Epithelial cell of esophagus (primary cell): ENCODE data around the gene TMEM225B.
A peak's percentile ranks its signal among the peaks of the same experiment; 100 is the strongest.
"Not testable (repeated sequence)": the region's sequence is repeated elsewhere in the genome, so short reads cannot be mapped to it uniquely, and the experiment has no call there.

Experiments used
- DNase-seq: peaks from one replicate; pipeline ENCODE4 v3.0.0; 2010; ENCODE audit warnings: low read depth
- H3K4me3 ChIP-seq: 2 replicates; pipeline ENCODE4 v1.5.1; 2011; ENCODE audit warnings: mild to moderate bottlenecking, low read length, control low read depth
- TF ChIP-seq, protein P1 (sequence below): IDR thresholded peaks from 2 replicates; pipeline ENCODE4 v1.5.1; 2011; ENCODE audit warnings: low read depth, mild to moderate bottlenecking, low read length, control low read depth, inconsistent platforms; ENCODE audit not compliant: insufficient read depth; ENCODE audit errors: missing control alignments

Gene TMEM225B, protein sequence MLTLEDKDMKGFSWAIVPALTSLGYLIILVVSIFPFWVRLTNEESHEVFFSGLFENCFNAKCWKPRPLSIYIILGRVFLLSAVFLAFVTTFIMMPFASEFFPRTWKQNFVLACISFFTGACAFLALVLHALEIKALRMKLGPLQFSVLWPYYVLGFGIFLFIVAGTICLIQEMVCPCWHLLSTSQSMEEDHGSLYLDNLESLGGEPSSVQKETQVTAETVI

DNA sequence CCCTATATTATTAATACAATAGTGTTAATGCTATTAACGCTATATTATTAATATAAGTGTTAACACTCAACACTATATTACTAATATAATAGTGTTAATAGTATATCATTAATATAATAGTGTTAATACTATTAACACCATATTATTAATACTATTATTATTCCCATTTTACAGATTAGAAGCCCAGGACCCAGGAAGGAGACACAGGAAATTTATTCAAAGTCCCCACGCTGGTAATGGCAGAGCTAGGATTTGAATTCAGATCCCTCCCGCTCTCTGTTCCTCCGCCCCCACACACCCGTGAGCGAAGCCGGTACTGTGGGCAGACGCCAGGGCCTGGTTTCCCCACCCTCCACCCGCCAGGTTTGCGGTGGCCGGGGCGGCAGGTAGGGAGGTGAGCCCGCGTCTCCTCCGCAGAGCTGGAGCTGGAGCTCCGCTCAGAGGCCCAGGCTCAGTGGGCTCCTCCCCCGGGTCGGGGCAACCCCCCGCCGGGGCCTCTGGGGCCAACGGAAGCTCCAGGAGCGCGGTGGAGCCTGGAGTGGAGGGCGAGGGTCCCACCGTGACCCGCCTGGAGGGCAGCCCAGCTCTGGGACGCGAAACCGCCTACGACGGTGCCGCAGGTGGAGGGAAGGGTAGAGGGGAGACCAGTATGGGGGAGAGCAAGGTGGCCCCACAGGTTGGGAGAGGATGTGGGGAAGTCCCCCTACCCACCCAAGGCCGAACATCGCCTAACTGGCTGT lies at the start of gene TMEM225B:
TMEM225B (plus strand) TSS at position 506 of the 740 bp plus-strand sequence. CDS start 6,122 bp downstream, outside the sequence.
- DNase-seq: no peak
- H3K4me3 ChIP-seq: no peak within 1 kb of the TSS
- TF ChIP-seq, protein P1, sequence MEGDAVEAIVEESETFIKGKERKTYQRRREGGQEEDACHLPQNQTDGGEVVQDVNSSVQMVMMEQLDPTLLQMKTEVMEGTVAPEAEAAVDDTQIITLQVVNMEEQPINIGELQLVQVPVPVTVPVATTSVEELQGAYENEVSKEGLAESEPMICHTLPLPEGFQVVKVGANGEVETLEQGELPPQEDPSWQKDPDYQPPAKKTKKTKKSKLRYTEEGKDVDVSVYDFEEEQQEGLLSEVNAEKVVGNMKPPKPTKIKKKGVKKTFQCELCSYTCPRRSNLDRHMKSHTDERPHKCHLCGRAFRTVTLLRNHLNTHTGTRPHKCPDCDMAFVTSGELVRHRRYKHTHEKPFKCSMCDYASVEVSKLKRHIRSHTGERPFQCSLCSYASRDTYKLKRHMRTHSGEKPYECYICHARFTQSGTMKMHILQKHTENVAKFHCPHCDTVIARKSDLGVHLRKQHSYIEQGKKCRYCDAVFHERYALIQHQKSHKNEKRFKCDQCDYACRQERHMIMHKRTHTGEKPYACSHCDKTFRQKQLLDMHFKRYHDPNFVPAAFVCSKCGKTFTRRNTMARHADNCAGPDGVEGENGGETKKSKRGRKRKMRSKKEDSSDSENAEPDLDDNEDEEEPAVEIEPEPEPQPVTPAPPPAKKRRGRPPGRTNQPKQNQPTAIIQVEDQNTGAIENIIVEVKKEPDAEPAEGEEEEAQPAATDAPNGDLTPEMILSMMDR: no peak

DNA sequence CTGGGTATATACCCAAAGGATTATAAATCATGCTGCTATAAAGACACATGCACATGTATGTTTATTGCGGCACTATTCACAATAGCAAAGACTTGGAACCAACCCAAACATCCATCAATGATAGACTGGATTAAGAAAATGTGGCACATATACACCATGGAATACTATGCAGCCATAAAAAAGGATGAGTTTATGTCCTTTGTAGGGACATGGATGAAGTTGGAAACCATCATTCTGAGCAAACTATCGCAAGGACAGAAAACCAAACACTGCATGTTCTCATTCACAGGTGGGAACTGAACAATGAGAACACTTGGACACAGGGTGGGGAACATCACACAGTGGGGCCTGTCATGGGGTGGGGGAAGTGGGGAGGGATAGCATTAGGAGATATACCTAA lies 48.5 kb upstream of the TMEM225B start:
- not testable (repeated sequence) for DNase-seq, H3K4me3 ChIP-seq

DNA sequence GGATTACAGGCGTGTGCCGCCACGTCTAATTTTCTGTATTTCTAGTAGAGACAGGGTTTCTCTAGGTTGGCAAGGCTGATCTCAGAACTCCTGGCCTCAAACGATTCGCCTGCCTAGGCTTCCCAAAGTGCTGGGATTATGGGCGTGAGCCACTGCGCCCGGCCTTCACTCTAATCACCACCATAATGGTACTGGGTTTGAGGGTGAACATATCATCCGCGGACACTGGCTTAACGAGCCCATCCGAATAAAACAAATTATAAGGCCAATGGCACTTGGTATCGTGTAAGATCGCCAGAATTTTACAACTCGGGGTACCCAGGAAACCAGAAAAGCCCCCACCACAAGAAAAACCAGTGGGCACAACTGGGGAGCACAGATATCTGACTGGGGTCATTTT lies 46.7 kb upstream of the TMEM225B start:
- TF ChIP-seq, protein P1: no peak
- H3K4me3 ChIP-seq: peak overlapping the region; percentile 98
- DNase-seq: peak; percentile 11

DNA sequence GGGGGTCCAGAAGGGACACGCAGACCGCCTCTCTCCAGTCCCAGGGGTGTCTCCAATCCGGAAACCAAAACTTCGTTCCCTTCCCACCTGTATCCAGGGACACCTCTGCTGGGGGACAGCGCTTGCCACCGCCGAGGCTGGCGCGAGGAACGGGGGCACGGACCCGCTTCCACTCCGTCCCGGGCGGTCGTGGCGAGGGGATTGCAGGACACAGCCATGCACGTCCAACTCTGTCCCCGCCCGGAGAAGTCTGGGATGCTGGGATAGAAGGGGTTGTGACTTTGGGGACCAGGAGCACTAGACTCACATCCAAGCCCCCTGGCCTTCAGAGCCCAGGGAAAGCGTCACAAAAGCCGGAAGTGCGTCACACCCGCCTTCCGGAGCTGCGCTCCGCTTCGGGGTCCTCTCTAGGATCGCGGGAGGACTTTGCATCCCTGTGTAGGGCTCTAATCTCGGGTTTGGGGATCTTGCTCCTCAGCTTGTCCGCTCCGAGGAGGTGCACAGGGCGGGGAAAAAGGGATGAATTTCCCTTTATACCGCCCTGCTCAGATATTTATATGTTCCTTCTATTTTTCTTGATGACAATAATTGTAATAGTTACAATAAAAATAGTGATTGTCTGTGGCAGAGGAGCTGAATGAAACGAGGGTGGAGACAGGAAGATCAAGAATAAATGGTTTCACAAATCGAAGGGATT lies 46.2 kb upstream of the TMEM225B start, which contains the start of gene FAM200A:
FAM200A (minus strand) TSS at position 348 of the 697 bp plus-strand sequence. CDS start 3,707 bp downstream, outside the sequence.
- TF ChIP-seq, protein P1: no peak
- H3K4me3 ChIP-seq: peak within 1 kb of the TSS; percentile 98

DNA sequence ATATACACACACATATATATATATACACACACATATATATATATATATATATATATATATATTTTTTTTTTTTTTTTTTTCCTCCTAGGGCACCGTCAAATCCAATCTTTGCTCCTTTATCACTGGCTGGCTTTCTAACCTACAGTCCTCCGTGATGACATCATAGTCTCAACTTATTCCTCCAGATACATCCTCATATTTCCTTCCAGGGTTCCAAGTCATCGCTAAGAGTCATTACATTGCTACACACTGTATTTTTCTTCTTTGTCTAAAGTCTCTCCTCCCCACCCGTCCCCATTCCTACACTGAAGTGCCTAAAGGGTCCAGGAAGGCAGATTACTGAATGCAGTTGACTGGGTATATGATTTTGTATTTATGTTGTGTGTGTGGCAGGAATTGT lies 45.0 kb upstream of the TMEM225B start:
- no peak overlapping the region for H3K4me3 ChIP-seq
- TF ChIP-seq, protein P1: no peak
- DNase-seq: no peak

More for the DNA sequence above, 46.2 kb upstream of the TMEM225B start, which contains the start of gene FAM200A:
- peak; percentile 90 for DNase-seq

DNA sequence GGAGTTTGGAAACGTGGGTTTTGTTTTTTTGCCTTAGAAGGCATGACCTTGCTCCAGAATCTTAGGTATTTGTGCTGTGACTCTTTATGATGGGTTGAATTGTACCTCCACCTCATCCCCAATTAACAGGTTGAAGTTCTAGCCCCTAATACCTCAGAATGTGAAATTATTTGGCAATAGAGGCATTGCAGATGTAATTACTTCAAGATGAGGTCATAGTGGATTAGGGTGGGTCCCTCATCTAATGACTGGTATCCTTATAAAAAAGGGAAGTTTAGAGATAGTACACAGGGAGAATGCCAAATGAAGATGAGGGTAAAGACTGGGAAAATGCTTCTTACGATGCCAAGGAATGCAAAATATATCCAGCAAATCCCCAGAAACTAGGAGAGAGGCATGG lies 43.1 kb upstream of the TMEM225B start:
- no peak for DNase-seq
- TF ChIP-seq, protein P1: no peak
- H3K4me3 ChIP-seq: no peak overlapping the region

DNA sequence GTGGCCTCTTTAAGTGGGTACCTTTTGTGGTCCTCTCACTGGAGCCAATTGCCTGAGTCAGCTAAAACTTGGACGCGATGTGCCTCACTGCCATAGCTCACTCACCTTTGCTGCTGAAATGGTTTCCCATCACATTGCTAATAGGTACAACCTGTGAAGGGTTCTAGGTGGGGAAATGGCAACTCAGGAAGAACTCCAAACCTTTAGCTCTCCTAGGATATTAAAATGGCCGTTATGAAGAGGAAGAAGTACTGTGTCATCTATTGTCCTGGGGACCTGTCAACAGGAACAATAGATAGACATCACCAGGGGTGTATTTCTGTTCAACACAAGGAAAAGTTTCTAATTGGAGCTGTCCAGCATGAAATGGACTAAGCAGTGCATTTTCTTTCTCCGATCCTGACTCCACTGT lies 40.9 kb upstream of the TMEM225B start:
- H3K4me3 ChIP-seq: peak overlapping the region; percentile 73
- TF ChIP-seq, protein P1: no peak
- no peak for DNase-seq
